ENCODE results near the gene C1QTNF12.

The C1QTNF12 gene

GRCh38 chr1:1194723-1195122 lies 51.8 kb downstream of the C1QTNF12 start:
- DNase-seq (ENCODE audit: extremely low read depth, low read depth): no peak
- no peak for TF ChIP-seq CTCF (IDR thresholded peaks at IDR 0.05; ENCODE audit: low read depth, low read length)
